DOHH2 (cell line): ENCODE data around the gene SRPK2.

Experiments
- EZH2phosphoT487 ChIP-seq: fragments of 200-600 bp; sonication (generic); IDR thresholded peaks from 2 replicates; pipeline ENCODE4 v1.6.1; 2017; ENCODE audit warnings: borderline replicate concordance, mild to moderate bottlenecking, antibody characterized with exemption, low read length, moderate library complexity, mixed read lengths
- TF ChIP-seq, protein P1 (sequence below): fragments of 200-600 bp; sonication (generic); IDR thresholded peaks from one replicate; pipeline ENCODE4 v1.5.1; 2014; ENCODE audit warnings: antibody characterized with exemption, mild to moderate bottlenecking, low read depth, low read length; ENCODE audit not compliant: poor library complexity, severe bottlenecking

GRCh38 chr7:105365541-105366534 lies 22.9 kb downstream of the SRPK2 start:
- TF ChIP-seq, protein P1, sequence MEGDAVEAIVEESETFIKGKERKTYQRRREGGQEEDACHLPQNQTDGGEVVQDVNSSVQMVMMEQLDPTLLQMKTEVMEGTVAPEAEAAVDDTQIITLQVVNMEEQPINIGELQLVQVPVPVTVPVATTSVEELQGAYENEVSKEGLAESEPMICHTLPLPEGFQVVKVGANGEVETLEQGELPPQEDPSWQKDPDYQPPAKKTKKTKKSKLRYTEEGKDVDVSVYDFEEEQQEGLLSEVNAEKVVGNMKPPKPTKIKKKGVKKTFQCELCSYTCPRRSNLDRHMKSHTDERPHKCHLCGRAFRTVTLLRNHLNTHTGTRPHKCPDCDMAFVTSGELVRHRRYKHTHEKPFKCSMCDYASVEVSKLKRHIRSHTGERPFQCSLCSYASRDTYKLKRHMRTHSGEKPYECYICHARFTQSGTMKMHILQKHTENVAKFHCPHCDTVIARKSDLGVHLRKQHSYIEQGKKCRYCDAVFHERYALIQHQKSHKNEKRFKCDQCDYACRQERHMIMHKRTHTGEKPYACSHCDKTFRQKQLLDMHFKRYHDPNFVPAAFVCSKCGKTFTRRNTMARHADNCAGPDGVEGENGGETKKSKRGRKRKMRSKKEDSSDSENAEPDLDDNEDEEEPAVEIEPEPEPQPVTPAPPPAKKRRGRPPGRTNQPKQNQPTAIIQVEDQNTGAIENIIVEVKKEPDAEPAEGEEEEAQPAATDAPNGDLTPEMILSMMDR, result no peak
- no peak for TF ChIP-seq EZH2phosphoT487
